ENCODE results near the gene MAPK6. TPM values are rescaled to one million over a fixed set of nuclear protein-coding genes. Genes with fewer than 3 reads are reported as not detected.

The MAPK6 gene
- total and polyA plus RNA-seq, 10 of the 15 experiments (the other 5 are each of a cell fraction or from before 2014, with no cell fraction given) = 20.6 to 100 (median 52.6) TPM

DNA sequence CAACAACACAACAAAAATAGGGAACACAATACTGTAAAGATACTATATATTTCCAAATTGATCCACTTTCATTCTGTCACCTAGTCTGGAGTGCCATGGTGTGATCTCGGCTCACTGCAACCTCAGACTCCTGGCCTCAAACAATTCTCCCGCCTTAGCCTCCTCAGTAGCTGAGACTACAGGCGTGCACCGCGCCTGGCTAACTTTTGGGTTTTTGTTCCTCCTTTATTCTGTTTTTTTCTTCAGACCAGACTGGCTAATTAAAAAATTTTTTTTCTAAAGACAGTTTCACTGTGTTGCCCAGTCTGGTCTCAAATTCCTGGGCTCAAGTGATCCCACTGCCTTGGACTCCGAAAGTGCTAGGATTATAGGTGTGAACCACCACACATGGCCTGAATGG is 88.2 kb downstream of the MAPK6 start (continued):
- TF ChIP-seq, protein P1, sequence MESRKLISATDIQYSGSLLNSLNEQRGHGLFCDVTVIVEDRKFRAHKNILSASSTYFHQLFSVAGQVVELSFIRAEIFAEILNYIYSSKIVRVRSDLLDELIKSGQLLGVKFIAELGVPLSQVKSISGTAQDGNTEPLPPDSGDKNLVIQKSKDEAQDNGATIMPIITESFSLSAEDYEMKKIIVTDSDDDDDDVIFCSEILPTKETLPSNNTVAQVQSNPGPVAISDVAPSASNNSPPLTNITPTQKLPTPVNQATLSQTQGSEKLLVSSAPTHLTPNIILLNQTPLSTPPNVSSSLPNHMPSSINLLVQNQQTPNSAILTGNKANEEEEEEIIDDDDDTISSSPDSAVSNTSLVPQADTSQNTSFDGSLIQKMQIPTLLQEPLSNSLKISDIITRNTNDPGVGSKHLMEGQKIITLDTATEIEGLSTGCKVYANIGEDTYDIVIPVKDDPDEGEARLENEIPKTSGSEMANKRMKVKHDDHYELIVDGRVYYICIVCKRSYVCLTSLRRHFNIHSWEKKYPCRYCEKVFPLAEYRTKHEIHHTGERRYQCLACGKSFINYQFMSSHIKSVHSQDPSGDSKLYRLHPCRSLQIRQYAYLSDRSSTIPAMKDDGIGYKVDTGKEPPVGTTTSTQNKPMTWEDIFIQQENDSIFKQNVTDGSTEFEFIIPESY (IDR thresholded peaks at IDR 0.05) = peak; percentile 84; the same call in 1 of the 2 replicates
- TF ChIP-seq IKZF2 (IDR thresholded peaks at IDR 0.05) = peak; percentile 44 to 50; a peak in 2 of 4 replicates
- 0 out of 2 replicates have a peak, but pooled peaks have one; percentile 9 for TF ChIP-seq PAX5 (IDR thresholded peaks at IDR 0.05; ENCODE audit: borderline replicate concordance, low read depth, low read length)

DNA sequence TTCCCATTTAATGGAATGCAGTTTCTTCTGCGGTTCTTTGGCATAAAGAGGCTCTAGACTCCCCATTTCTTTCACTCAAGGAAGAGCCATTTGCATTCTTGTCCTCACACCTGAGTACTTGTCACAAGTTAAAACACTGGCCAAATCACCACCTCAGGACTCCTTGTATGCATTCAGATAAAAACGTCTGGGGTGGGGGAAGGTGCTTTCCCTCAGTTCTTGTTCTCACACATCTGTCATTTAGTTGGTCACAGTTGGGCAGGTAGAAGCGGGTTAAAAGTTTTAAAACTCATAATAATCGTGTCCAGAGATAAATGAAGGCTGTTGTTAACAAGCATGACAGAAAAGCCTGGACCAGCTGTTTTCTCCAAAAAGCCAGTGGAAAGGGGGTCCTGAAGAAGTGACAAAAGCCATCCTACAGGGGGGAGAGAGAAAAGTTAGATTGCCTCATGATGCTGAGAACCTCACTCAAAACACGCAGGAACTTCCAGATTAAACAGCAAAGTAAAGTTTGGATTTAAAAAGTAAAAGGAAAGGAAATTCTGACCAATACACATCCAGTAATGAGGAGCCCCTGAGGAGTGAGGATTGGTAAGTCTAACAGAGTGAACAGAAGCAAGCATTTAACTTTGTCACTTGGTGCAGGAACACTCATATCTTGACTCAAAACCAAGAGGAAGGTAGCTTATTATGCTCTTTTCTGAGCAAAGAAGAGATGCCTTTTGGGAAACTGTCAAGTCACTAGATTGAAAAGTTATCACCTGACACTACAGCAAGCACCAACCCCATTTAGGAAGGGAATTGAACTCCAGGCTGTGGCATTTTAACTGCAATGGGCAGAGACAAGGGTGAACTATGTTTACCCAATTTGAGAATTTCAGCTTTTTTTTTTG is 90.8 kb downstream of the MAPK6 start:
- intact Hi-C loops (cut with micrococcal nuclease; ENCODE audit: unreplicated experiment) (loop anchor here (1.0 to 10.0 kb wide), 3 partner anchors 9 to 375 kb away; partner anchors contain the start of gene LYSMD2), in situ Hi-C loops (cut with MboI) (no loop called here)
- Histone ChIP-seq H3K4me1 (ENCODE audit: control insufficient read depth, insufficient read depth, low read length) (peaks cover 60% of the 10 kb centered on the region), H3K36me3 (ENCODE audit: control insufficient read depth in 2 of 2, insufficient read depth in 2 of 2, low read length in 1 of 2) (no peaks in the 10 kb centered on the region), H3K79me2 (ENCODE audit: control insufficient read depth, insufficient read depth, low read length) (peaks cover 17% of the 10 kb centered on the region), H3K9ac (ENCODE audit: control insufficient read depth, insufficient read depth, low read length) (peak overlapping the region; percentile 69), H3K4me3 (peak overlapping the region; percentile 40; the same call in 1 of the 2 replicates), H3K9me3 (replicated peaks; ENCODE audit: control insufficient read depth, insufficient read depth, low read length) (no peaks in the 10 kb centered on the region; the same call in 2 of the 3 replicates), H3K27me3 (replicated peaks in 1 of 2; ENCODE audit: control insufficient read depth in 2 of 2, insufficient read depth in 2 of 2, low read length in 1 of 2) (no peaks in the 10 kb centered on the region), H3K27ac (ENCODE audit: control insufficient read depth, insufficient read depth) (peak overlapping the region; percentile 94), H4K20me1 (ENCODE audit: control insufficient read depth, insufficient read depth) (no peaks in the 10 kb centered on the region), H3K4me2 (ENCODE audit: control insufficient read depth, insufficient read depth) (peak overlapping the region; percentile 91), H2AFZ (ENCODE audit: control insufficient read depth, low read depth, low read length) (peak overlapping the region; percentile 21; the same call in 1 of the 2 replicates)
- DNase-seq (ENCODE audit: low read depth, low spot score) = peak; percentile 88
- TSS peak; percentile 94 for BruUV-seq (replicated peaks)
- ChIA-PET POLR2A (interaction anchor here (0.8 to 8.9 kb wide), 10 partner anchors 9 to 103 kb away, joined by 3 to 86 read pairs (median 4); no protein-coding TSS in a partner anchor), CTCF (interaction anchor here (0.9 to 17.4 kb wide), 9 partner anchors 8 to 126 kb away, joined by 3 to 251 read pairs (median 4); no protein-coding TSS in a partner anchor), SMC1A (ENCODE audit: uncharacterized antibody, unreplicated experiment) (interaction anchor here (0.7 to 11.8 kb wide), 14 partner anchors 9 to 137 kb away, joined by 3 to 179 read pairs (median 4); partner anchors contain the start of gene MAPK6), RAD21 (ENCODE audit: unreplicated experiment) (interaction anchor here (1.0 to 11.8 kb wide), 8 partner anchors 9 to 138 kb away, joined by 3 to 203 read pairs (median 21); partner anchors contain the start of gene LEO1)
- WGBS (ENCODE audit: insufficient coverage, insufficient replicate concordance, low lambda C conversion rate, missing lambda C conversion rate) = 0% methylated on average over 5 of the region's 5 CpGs
- FAIRE-seq = peak; percentile 59
- ATAC-seq = peak; percentile 84
- TF ChIP-seq, protein P2, sequence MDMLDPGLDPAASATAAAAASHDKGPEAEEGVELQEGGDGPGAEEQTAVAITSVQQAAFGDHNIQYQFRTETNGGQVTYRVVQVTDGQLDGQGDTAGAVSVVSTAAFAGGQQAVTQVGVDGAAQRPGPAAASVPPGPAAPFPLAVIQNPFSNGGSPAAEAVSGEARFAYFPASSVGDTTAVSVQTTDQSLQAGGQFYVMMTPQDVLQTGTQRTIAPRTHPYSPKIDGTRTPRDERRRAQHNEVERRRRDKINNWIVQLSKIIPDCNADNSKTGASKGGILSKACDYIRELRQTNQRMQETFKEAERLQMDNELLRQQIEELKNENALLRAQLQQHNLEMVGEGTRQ (IDR thresholded peaks at IDR 0.05; ENCODE audit: borderline replicate concordance, low read depth, low read length) = no peak; the same call in 1 of the 2 replicates
- no peak for TF ChIP-seq ZNF217 (IDR thresholded peaks at IDR 0.05)
- TF ChIP-seq EZH2 (IDR thresholded peaks at IDR 0.05; ENCODE audit: borderline replicate concordance, control insufficient read depth, low read depth, low read length) = no peak
- TF ChIP-seq MEF2B (IDR thresholded peaks at IDR 0.05; ENCODE audit: partially characterized antibody, poor library complexity, severe bottlenecking) = peak; percentile 71
- TF ChIP-seq GATAD2B (conservative IDR thresholded peaks at IDR 0.05; ENCODE audit: low read depth) = no peak; the same call in 1 of the 2 replicates
- TF ChIP-seq STAT3 (IDR thresholded peaks at IDR 0.05; ENCODE audit: low read depth, low read length) = no peak
- no peak for TF ChIP-seq FOS (IDR thresholded peaks at IDR 0.05; ENCODE audit: borderline replicate concordance, extremely low read depth, insufficient read length)
- TF ChIP-seq ATF7 (IDR thresholded peaks at IDR 0.05; ENCODE audit: low read depth) = peak; percentile 82
- TF ChIP-seq, protein P3, sequence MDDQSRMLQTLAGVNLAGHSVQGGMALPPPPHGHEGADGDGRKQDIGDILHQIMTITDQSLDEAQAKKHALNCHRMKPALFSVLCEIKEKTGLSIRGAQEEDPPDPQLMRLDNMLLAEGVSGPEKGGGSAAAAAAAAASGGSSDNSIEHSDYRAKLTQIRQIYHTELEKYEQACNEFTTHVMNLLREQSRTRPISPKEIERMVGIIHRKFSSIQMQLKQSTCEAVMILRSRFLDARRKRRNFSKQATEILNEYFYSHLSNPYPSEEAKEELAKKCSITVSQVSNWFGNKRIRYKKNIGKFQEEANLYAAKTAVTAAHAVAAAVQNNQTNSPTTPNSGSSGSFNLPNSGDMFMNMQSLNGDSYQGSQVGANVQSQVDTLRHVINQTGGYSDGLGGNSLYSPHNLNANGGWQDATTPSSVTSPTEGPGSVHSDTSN (IDR thresholded peaks at IDR 0.05; ENCODE audit: insufficient replicate concordance, low read depth, low read length) = no peak

All from GM12878 (cell line).